ENCODE measurements around the gene SLC22A23.
"Not testable (repeated sequence)": the region's sequence is repeated elsewhere in the genome, so short reads cannot be mapped to it uniquely, and the experiment has no call there.

Gene SLC22A23

GRCh38 chr6:3386374-3386857, 70.4 kb downstream of the SLC22A23 start:
- no peak for DNase-seq (ENCODE audit: low read depth in 2 of 2, low spot score in 1 of 2)

- no peak for DNase-seq (ENCODE audit: low read depth in 2 of 2, low spot score in 1 of 2)
These were observed 71.1 kb downstream of the SLC22A23 start for GRCh38 chr6:3385660-3386151.

GRCh38 chr6:3385181-3385580, 71.7 kb downstream of the SLC22A23 start:
- DNase-seq (ENCODE audit: low read depth in 2 of 2, low spot score in 1 of 2), result not testable (repeated sequence)

GRCh38 chr6:3384241-3385143, 72.4 kb downstream of the SLC22A23 start:
- no peak for DNase-seq (ENCODE audit: low read depth in 2 of 2, low spot score in 1 of 2)

GRCh38 chr6:3383525-3383924, 73.3 kb downstream of the SLC22A23 start:
- DNase-seq (ENCODE audit: low read depth in 2 of 2, low spot score in 1 of 2), result no peak

GRCh38 chr6:3382326-3383279, 74.2 kb downstream of the SLC22A23 start:
- DNase-seq (ENCODE audit: low read depth in 2 of 2, low spot score in 1 of 2), result no peak

GRCh38 chr6:3381233-3381921, 75.5 kb downstream of the SLC22A23 start:
- no peak for DNase-seq (ENCODE audit: low read depth in 2 of 2, low spot score in 1 of 2)

GRCh38 chr6:3380344-3381232, 76.3 kb downstream of the SLC22A23 start:
- DNase-seq (ENCODE audit: low read depth in 2 of 2, low spot score in 1 of 2), result no peak

- no peak for DNase-seq (ENCODE audit: low read depth in 2 of 2, low spot score in 1 of 2)
These were observed 77.3 kb downstream of the SLC22A23 start for GRCh38 chr6:3379482-3380060.

GRCh38 chr6:3378808-3379207, 78.0 kb downstream of the SLC22A23 start:
- not testable (repeated sequence) for DNase-seq (ENCODE audit: low read depth in 2 of 2, low spot score in 1 of 2)

- DNase-seq (ENCODE audit: low read depth in 2 of 2, low spot score in 1 of 2), result not testable (repeated sequence)
These were observed 78.5 kb downstream of the SLC22A23 start for GRCh38 chr6:3378398-3378782.

- no peak for DNase-seq (ENCODE audit: low read depth in 2 of 2, low spot score in 1 of 2)
These were observed 79.1 kb downstream of the SLC22A23 start for GRCh38 chr6:3377536-3378397.

GRCh38 chr6:3376893-3377535, 79.8 kb downstream of the SLC22A23 start:
- DNase-seq (ENCODE audit: low read depth in 2 of 2, low spot score in 1 of 2), result no peak

GRCh38 chr6:3376064-3376463, 80.8 kb downstream of the SLC22A23 start:
- no peak for DNase-seq (ENCODE audit: low read depth in 2 of 2, low spot score in 1 of 2)

- DNase-seq (ENCODE audit: low read depth in 2 of 2, low spot score in 1 of 2), result no peak
These were observed 83.2 kb downstream of the SLC22A23 start for GRCh38 chr6:3373597-3374203.

GRCh38 chr6:3372912-3373554, 83.8 kb downstream of the SLC22A23 start:
- DNase-seq (ENCODE audit: low read depth in 2 of 2, low spot score in 1 of 2), result no peak

GRCh38 chr6:3372184-3372846, 84.5 kb downstream of the SLC22A23 start:
- DNase-seq (ENCODE audit: low read depth in 2 of 2, low spot score in 1 of 2), result no peak
